ENCODE results near the gene IGFBP2.

The IGFBP2 gene

GRCh38 chr2:216635171-216635570 lies 2.0 kb downstream of the IGFBP2 start:
- no peak for TF ChIP-seq JUND (IDR thresholded peaks at IDR 0.05; ENCODE audit: low read depth)
- no peak for DNase-seq (ENCODE audit: low read depth in 1 of 2, low spot score in 1 of 2)
- in situ Hi-C loops (cut with HindIII; ENCODE audit: low pct_unique_long_range_greater_than_20kb, low sequenced_read_pairs) = no loop called here

- in situ Hi-C loops (cut with HindIII; ENCODE audit: low pct_unique_long_range_greater_than_20kb, low sequenced_read_pairs) = no loop called here
- TF ChIP-seq JUND (IDR thresholded peaks at IDR 0.05; ENCODE audit: low read depth) = no peak
- DNase-seq (ENCODE audit: low read depth in 1 of 2, low spot score in 1 of 2) = peak; percentile 37 to 63
These were observed 2.7 kb downstream of the IGFBP2 start for GRCh38 chr2:216635701-216636550.

DNA sequence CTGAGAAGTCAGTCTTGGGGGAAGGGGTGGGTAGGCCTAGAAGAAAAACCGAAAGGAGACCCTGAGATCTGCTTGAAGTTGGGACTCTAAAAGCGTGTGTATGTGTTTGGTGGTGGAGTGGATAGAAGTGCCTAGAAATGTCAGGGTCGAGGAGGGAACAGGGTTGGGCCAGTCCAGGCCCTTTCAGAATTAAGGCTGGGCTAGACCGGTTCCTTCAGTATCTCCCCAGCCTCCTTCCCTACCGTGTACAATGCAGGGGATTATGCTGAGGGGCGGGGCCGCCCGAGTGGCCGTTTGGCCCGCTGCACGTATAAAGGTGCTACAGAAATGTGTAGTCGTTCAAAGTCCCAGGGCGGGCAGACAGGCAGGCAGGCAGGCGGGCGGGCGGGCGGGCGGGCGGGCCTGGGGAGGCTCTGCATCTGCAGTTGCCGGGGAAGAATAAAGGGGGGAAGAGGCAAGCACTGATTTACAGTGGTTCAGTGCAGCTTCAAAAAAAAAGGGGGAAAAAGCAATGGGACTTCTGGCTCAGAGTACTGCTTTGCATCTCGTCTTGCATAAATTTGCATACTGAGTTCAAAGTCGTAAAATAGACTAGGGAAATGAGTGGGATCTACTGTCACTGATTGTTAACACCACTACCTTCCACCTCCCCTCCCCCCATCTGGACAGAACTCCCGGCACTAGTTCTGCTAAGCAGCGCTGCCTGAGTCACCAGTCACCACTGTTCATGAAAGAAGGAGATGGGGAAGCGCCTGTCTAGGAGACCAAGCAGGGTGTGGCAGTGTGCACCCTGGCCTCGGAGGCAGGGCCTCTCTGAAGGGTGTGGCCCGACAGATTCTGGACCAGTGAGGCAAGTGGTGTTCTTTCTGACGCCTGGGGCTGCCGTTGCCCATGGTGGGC lies 3.6 kb downstream of the IGFBP2 start:
- in situ Hi-C loops (cut with HindIII; ENCODE audit: low pct_unique_long_range_greater_than_20kb, low sequenced_read_pairs) = no loop called here
- no peak for TF ChIP-seq JUND (IDR thresholded peaks at IDR 0.05; ENCODE audit: low read depth)
- DNase-seq (ENCODE audit: low read depth in 1 of 2, low spot score in 1 of 2) = peak; percentile 45 to 79

- in situ Hi-C loops (cut with HindIII; ENCODE audit: low pct_unique_long_range_greater_than_20kb, low sequenced_read_pairs) = no loop called here
- DNase-seq (ENCODE audit: low read depth in 1 of 2, low spot score in 1 of 2) = no peak
- TF ChIP-seq JUND (IDR thresholded peaks at IDR 0.05; ENCODE audit: low read depth) = no peak
These were observed 4.3 kb downstream of the IGFBP2 start for GRCh38 chr2:216637472-216637871.

- DNase-seq (ENCODE audit: low read depth in 1 of 2, low spot score in 1 of 2) = no peak
- TF ChIP-seq JUND (IDR thresholded peaks at IDR 0.05; ENCODE audit: low read depth) = no peak
- in situ Hi-C loops (cut with HindIII; ENCODE audit: low pct_unique_long_range_greater_than_20kb, low sequenced_read_pairs) = no loop called here
These were observed 10.9 kb downstream of the IGFBP2 start for GRCh38 chr2:216643986-216644659.

- TF ChIP-seq JUND (IDR thresholded peaks at IDR 0.05; ENCODE audit: low read depth) = no peak
- in situ Hi-C loops (cut with HindIII; ENCODE audit: low pct_unique_long_range_greater_than_20kb, low sequenced_read_pairs) = no loop called here
- no peak for DNase-seq (ENCODE audit: low read depth in 1 of 2, low spot score in 1 of 2)
These were observed 11.8 kb downstream of the IGFBP2 start for GRCh38 chr2:216644842-216645635.

GRCh38 chr2:216645636-216645950 lies 12.4 kb downstream of the IGFBP2 start:
- in situ Hi-C loops (cut with HindIII; ENCODE audit: low pct_unique_long_range_greater_than_20kb, low sequenced_read_pairs) = no loop called here
- no peak for DNase-seq (ENCODE audit: low read depth in 1 of 2, low spot score in 1 of 2)
- TF ChIP-seq JUND (IDR thresholded peaks at IDR 0.05; ENCODE audit: low read depth) = no peak

- DNase-seq (ENCODE audit: low read depth in 1 of 2, low spot score in 1 of 2) = no peak
- no peak for TF ChIP-seq JUND (IDR thresholded peaks at IDR 0.05; ENCODE audit: low read depth)
- in situ Hi-C loops (cut with HindIII; ENCODE audit: low pct_unique_long_range_greater_than_20kb, low sequenced_read_pairs) = no loop called here
These were observed 12.9 kb downstream of the IGFBP2 start for GRCh38 chr2:216646116-216646515.

GRCh38 chr2:216648105-216648504 lies 14.9 kb downstream of the IGFBP2 start:
- DNase-seq (ENCODE audit: low read depth in 1 of 2, low spot score in 1 of 2) = no peak
- TF ChIP-seq JUND (IDR thresholded peaks at IDR 0.05; ENCODE audit: low read depth) = no peak
- in situ Hi-C loops (cut with HindIII; ENCODE audit: low pct_unique_long_range_greater_than_20kb, low sequenced_read_pairs) = no loop called here

GRCh38 chr2:216649574-216649973 lies 16.4 kb downstream of the IGFBP2 start:
- DNase-seq (ENCODE audit: low read depth in 1 of 2, low spot score in 1 of 2) = no peak
- no peak for TF ChIP-seq JUND (IDR thresholded peaks at IDR 0.05; ENCODE audit: low read depth)
- in situ Hi-C loops (cut with HindIII; ENCODE audit: low pct_unique_long_range_greater_than_20kb, low sequenced_read_pairs) = no loop called here

DNA sequence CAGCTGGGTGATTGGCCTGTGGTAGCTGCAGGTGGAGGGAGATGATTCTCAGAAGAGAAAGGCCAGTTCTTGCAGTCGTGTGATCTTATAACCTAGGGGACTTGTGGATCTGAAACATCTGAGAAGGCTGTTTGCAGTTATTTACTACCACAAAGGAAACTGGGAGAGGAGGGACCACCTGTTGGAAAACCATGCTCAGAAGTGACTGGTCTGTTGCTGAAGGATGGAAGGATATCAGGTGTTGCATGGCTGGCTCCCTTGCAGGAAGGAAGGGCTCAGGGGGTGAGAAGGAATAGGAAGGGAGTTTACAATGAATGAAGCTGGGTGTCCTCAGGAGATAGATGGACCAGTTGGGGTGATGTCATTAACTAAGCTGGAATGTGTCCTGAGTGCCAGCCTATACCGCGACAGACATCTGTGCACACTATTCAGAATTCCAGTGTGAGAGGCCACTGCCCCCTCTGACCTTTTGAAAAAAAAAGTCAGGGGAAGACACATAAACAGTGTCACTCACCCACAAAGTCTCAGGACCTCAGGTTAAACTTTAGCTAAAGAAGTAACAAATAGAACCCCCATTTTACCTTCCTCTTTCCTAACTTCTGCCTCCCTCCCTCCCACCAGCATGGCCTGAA lies 17.5 kb downstream of the IGFBP2 start:
- no peak for TF ChIP-seq JUND (IDR thresholded peaks at IDR 0.05; ENCODE audit: low read depth)
- in situ Hi-C loops (cut with HindIII; ENCODE audit: low pct_unique_long_range_greater_than_20kb, low sequenced_read_pairs) = no loop called here
- no peak for DNase-seq (ENCODE audit: low read depth in 1 of 2, low spot score in 1 of 2)

Measured in T47D (cell line).